WTC11 (cell line): Measurements from ENCODE around the gene SEPTIN8.

Experiments used
- CREB1 ChIP-seq: sonication (generic); formaldehyde crosslinking; IDR thresholded peaks from 2 replicates; pipeline ENCODE4 v1.8.0; 2023; ENCODE audit warnings: mild to moderate bottlenecking, missing genetic modification reagents
- CTCF ChIP-seq: fragments of 200-600 bp; IDR thresholded peaks from 2 replicates; pipeline ENCODE4 v1.8.0; 2022; ENCODE audit warnings: antibody characterized with exemption
- E2F5 ChIP-seq: sonication (generic); formaldehyde crosslinking; IDR thresholded peaks from 2 replicates; pipeline ENCODE4 v1.8.1; 2022; ENCODE audit warnings: mild to moderate bottlenecking, moderate library complexity, missing genetic modification reagents
- FOXJ3 ChIP-seq: sonication (generic); formaldehyde crosslinking; IDR thresholded peaks from 2 replicates; pipeline ENCODE4 v1.9.0; 2021; ENCODE audit warnings: missing genetic modification reagents, mild to moderate bottlenecking, borderline replicate concordance
- MAX ChIP-seq: sonication (generic); formaldehyde crosslinking; IDR thresholded peaks from 2 replicates; pipeline ENCODE4 v1.8.0; 2022; ENCODE audit warnings: mild to moderate bottlenecking, missing genetic modification reagents
- PREB ChIP-seq: sonication (generic); formaldehyde crosslinking; IDR thresholded peaks from 2 replicates; pipeline ENCODE4 v1.8.1; 2022; ENCODE audit warnings: mild to moderate bottlenecking, missing genetic modification reagents, moderate library complexity, borderline replicate concordance
- SMAD3 ChIP-seq: sonication (generic); formaldehyde crosslinking; IDR thresholded peaks from 2 replicates; pipeline ENCODE4 v1.8.0; 2022; ENCODE audit warnings: missing genetic modification reagents, mild to moderate bottlenecking, borderline replicate concordance
- SP1 ChIP-seq: sonication (generic); formaldehyde crosslinking; conservative IDR thresholded peaks from 2 replicates; pipeline ENCODE4 v1.8.1; 2022; ENCODE audit warnings: missing genetic modification reagents
- TCF7 ChIP-seq: sonication (generic); formaldehyde crosslinking; IDR thresholded peaks from 2 replicates; pipeline ENCODE4 v1.8.0; 2022; ENCODE audit warnings: mild to moderate bottlenecking, low read depth, missing genetic modification reagents, moderate library complexity
- ZNF232 ChIP-seq: sonication (generic); formaldehyde crosslinking; IDR thresholded peaks from 2 replicates; pipeline ENCODE4 v1.8.0; 2022; ENCODE audit warnings: mild to moderate bottlenecking, missing genetic modification reagents
- ZNF396 ChIP-seq: fragments of 250-450 bp; sonication (Bioruptor Pico); IDR thresholded peaks from 2 replicates; pipeline ENCODE4 v1.8.0; 2021; ENCODE audit warnings: mild to moderate bottlenecking, moderate library complexity, borderline replicate concordance
- ZNF416 ChIP-seq: fragments of 250-450 bp; sonication (Bioruptor Pico); IDR thresholded peaks from 2 replicates; pipeline ENCODE4 v1.9.0; 2021; ENCODE audit warnings: mild to moderate bottlenecking, inconsistent platforms

GRCh38 chr5:132825033-132825833 is 48.2 kb upstream of the SEPTIN8 start:
- TF ChIP-seq CTCF: no peak
- TF ChIP-seq SP1 (CRISPR knock-in tag): no peak
- TF ChIP-seq ZNF396 (CRISPR knock-in tag): no peak
- TF ChIP-seq ZNF416 (CRISPR knock-in tag): no peak
- TF ChIP-seq E2F5 (CRISPR knock-in tag): peak; percentile 82
- no peak for TF ChIP-seq PREB (CRISPR knock-in tag)
- TF ChIP-seq ZNF232 (CRISPR knock-in tag): no peak
- TF ChIP-seq MAX (CRISPR knock-in tag): no peak
- no peak for TF ChIP-seq TCF7 (CRISPR knock-in tag)
- no peak for TF ChIP-seq CREB1
- no peak; the same call in 1 of the 2 replicates for TF ChIP-seq SMAD3 (CRISPR knock-in tag)
- TF ChIP-seq FOXJ3 (CRISPR knock-in tag): no peak
